PFSK-1 (cell line): Measurements from ENCODE around the gene MRFAP1L1.

Experiments
- FOXP2 ChIP-seq: optimal IDR thresholded peaks from 2 replicates; pipeline ENCODE3; 2011; ENCODE audit warnings: borderline replicate concordance, control low read depth, inconsistent platforms; ENCODE audit not compliant: insufficient read depth; ENCODE audit errors: extremely low read length, extremely low read depth
- POLR2AphosphoS5 ChIP-seq: IDR thresholded peaks from 2 replicates; pipeline ENCODE4 v1.6.1; 2012; ENCODE audit warnings: low read depth, mild to moderate bottlenecking, control low read depth, low read length, moderate library complexity
- REST ChIP-seq, 2 experiments: IDR thresholded peaks; 2 replicates each; pipeline versions ENCODE4 v1.6.1 to v1.8.0; 2011 to 2012; ENCODE audit warnings: low read depth in 2 of 2, low read length in 2 of 2, control low read depth in 1 of 2, inconsistent platforms in 1 of 2, mild to moderate bottlenecking in 1 of 2, moderate library complexity in 1 of 2; ENCODE audit not compliant: insufficient read depth in 1 of 2
- SIN3A ChIP-seq: IDR thresholded peaks from 2 replicates; pipeline ENCODE4 v1.6.1; 2012; ENCODE audit warnings: mild to moderate bottlenecking, low read length, moderate library complexity, borderline replicate concordance; ENCODE audit not compliant: insufficient read depth
- TAF1 ChIP-seq: IDR thresholded peaks from 2 replicates; pipeline ENCODE4 v1.6.1; 2012; ENCODE audit warnings: low read length, control low read depth, borderline replicate concordance; ENCODE audit not compliant: insufficient read depth

- TF ChIP-seq FOXP2 (no peak), REST (IDR thresholded peaks at IDR 0.05; ENCODE audit: insufficient read depth in 1 of 2, low read depth in 2 of 2, low read length in 2 of 2) (no peak), TAF1 (no peak), SIN3A (no peak), POLR2AphosphoS5 (no peak)
Measured at GRCh38 chr4:6658209-6658595, 51.5 kb downstream of the MRFAP1L1 start.
